ENCODE data around the gene OLIG2.

- TF ChIP-seq, protein P1, sequence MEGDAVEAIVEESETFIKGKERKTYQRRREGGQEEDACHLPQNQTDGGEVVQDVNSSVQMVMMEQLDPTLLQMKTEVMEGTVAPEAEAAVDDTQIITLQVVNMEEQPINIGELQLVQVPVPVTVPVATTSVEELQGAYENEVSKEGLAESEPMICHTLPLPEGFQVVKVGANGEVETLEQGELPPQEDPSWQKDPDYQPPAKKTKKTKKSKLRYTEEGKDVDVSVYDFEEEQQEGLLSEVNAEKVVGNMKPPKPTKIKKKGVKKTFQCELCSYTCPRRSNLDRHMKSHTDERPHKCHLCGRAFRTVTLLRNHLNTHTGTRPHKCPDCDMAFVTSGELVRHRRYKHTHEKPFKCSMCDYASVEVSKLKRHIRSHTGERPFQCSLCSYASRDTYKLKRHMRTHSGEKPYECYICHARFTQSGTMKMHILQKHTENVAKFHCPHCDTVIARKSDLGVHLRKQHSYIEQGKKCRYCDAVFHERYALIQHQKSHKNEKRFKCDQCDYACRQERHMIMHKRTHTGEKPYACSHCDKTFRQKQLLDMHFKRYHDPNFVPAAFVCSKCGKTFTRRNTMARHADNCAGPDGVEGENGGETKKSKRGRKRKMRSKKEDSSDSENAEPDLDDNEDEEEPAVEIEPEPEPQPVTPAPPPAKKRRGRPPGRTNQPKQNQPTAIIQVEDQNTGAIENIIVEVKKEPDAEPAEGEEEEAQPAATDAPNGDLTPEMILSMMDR (conservative IDR thresholded peaks at IDR 0.05) = no peak
- TF ChIP-seq ZFX (IDR thresholded peaks at IDR 0.05) = no peak
These were observed 33.7 kb downstream of the OLIG2 start for GRCh38 chr21:33059380-33059841.

Data from C4-2B (cell line).